GM21723 (cell line): ENCODE measurements around the gene RPL3.
A peak's percentile ranks its signal among the peaks of the same experiment; 100 is the strongest.
"Not testable (repeated sequence)": the region's sequence is repeated elsewhere in the genome, so short reads cannot be mapped to it uniquely, and the experiment has no call there.

Source experiments
- ATAC-seq: cut with Tn5 transposase; IDR thresholded peaks from one replicate; pipeline ENCODE4 v1.9.1; 2021; ENCODE audit warnings: mild to moderate bottlenecking, moderate library complexity; ENCODE audit not compliant: unreplicated experiment

RPL3 gene

DNA sequence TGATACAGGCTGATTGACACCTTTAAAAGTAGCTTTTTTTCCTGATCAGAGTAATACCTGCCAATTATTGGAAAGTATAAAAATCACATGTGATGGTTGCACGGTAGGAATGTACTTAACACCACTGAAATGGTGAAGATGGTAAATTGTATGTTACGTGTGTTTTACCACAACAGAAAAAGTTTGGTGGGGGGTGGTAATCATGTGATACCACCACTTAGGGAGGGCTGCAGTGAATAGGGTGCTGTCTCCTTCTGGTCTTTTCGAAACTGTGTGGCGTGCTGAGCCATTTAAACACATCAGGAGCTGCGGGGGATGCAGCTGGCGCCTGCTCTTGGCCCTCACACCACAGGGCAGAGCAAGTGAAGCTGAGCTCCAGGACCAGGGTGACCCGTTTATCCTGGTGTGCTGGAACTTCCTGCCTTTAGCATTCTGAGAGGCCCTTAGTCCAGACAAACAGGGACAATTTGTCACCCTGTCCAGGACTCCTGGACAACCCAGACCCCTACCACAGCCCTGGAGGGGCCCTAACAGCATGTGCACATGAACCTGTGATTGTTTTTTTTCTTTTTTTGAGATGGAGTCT is 33.0 kb upstream of the RPL3 start:
- no peak for ATAC-seq

GRCh38 chr22:39351689-39352214 is 32.3 kb upstream of the RPL3 start:
- ATAC-seq = no peak

- no peak for ATAC-seq
Observed at GRCh38 chr22:39350757-39351688, 31.6 kb upstream of the RPL3 start.

- ATAC-seq = no peak
Observed at GRCh38 chr22:39349967-39350726, 30.7 kb upstream of the RPL3 start, which contains the start of gene SYNGR1. SYNGR1 (plus strand) TSS chr22:39349991; CDS start chr22:39350011, 20 bp downstream.

- ATAC-seq = no peak
Observed at GRCh38 chr22:39349506-39349966, 30.1 kb upstream of the RPL3 start.

DNA sequence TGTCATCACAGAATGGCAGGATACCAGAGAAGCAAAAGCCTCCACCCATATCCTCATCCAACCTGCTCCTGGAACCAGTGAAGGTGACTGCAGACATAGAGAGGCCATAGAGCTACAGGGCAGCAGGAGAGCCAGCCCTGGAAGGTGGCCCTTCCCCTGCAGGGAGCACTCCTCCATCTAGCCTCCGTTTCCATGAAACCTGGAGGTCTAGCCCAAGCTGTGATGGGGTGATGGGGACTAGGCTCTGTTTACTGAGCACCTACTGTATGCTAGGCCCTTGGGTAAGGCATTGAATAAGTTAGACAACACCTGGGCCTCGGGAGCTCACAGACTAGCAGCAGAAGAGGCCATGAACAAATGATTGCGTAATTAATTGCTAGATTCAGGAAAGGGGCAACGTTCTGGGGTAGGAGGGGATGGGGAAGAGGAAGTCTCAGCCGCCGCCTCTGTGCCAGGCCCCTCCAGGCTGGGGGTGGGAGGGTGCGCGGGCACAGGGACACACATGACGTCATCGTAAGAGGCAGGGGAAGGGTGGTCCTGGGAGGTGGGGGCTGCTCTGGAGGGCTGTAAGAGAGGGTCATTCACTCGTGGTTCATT is 29.6 kb upstream of the RPL3 start:
- ATAC-seq = no peak

GRCh38 chr22:39345231-39345630 is 25.8 kb upstream of the RPL3 start:
- no peak for ATAC-seq

GRCh38 chr22:39344046-39344390 is 24.6 kb upstream of the RPL3 start:
- no peak for ATAC-seq

DNA sequence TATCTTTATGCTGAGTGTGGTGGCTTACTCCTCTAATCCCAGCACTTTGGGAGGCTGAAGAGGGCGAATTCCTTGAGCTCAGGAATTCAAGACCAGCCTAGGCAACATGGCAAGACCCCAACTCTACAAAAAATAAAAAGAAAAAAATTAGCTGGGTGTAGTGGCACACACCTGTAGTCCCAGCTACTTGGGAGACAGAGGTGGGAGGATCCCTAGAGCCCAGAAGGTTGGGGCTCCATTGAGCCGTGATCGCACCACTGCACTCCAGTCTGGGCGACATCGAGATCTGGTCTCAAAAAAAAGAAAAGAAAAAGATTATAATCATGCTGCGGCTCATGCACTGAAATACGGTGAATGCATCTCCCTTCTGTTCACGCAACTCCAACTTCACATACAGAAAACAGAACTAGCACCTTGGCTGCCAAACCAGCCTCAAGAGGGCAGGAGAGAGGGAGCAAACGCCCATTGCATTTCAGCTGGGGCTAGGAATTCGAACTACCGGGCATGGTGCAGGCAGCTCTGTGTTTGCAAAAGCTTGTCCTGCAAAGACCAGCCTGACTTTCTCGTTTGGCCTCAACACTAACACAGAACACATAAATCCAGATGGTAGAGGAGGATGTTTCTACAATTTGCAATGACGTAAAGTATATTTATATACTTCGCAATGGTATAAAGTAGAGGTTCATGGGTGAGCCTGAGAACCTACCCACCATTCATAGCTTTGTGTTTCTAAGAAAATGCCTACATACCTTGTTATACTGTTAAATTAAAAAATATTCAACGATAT is 24.0 kb upstream of the RPL3 start:
- no peak for ATAC-seq

DNA sequence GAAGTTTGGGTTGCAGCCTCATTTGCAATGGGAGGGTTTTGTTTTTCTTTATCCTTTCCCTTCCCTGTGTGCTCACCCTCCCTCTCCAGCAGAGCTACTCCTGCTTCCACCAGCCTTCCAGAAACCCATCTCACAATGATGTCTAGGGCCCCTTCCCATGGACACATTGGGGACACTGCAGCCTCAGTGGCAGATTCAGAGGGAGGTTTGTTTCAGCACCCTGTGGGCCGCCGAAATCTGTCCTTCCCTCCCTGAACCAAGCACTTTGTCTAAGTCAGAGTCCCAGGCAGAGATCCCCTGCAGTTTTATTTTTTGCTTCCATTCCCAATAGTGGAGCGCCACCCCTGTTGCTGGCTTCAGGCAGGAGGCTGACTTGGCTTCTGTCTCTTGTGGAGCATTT is 21.8 kb upstream of the RPL3 start:
- ATAC-seq = no peak

- ATAC-seq = not testable (repeated sequence)
Observed at GRCh38 chr22:39339775-39340174, 20.4 kb upstream of the RPL3 start.

GRCh38 chr22:39336411-39336810 is 17.0 kb upstream of the RPL3 start:
- ATAC-seq = no peak

DNA sequence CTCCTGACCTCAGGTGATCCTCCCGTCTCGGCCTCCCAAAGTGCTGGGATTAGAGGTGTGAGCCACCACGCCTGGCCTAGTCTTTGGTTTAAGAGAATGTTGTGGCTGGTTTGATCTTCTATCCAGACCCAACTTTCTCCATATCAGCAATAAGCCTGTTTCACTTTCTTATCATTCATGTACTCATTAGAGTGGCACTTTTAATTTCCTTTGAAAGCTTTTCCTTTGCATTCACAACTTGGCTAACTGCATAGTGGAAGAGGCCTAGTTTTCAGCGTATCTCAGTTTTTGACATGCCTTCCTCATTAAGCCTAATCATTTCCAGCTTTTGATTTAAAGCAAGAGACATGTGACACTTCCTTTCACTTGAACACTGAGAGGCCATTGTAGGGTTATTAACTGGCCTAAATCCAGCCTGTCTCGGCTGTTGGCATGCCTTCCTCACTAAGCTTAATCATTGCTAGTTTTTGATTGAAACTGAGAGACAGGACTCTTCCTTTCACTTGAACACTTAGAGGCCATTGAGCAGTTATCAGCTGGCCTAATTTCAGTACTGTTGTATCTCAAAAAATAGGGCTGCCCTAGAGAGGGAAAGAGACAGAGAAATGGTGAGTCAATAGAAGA is 13.1 kb upstream of the RPL3 start:
- ATAC-seq = no peak

GRCh38 chr22:39330553-39330952 is 11.1 kb upstream of the RPL3 start:
- ATAC-seq = not testable (repeated sequence)

GRCh38 chr22:39327995-39328754 is 8.8 kb upstream of the RPL3 start:
- no peak for ATAC-seq

GRCh38 chr22:39325392-39325932 is 6.0 kb upstream of the RPL3 start:
- no peak for ATAC-seq

DNA sequence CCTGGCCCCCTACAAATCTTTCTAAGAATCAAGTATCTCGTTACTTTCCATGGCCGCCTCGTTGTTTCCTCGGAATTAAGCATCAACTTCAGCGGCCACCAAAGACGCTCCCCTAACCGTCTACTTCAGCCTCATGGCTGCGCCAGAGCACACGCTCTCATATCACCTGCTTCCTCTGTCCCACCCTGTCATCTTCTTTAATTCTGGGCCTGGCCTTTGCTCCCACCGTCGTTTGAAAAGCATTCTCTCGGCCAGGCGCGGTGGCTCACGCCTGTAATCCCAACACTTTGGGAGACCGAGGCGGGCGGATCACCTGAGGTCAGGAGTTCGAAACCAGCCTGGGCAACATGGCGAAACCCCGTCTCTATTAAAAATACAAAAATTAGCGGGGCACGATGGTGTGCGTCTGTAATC is 1.2 kb upstream of the RPL3 start:
- not testable (repeated sequence) for ATAC-seq

GRCh38 chr22:39318507-39319283 is 728 bp downstream of the RPL3 start:
- peak; percentile 21 for ATAC-seq
